Ovary (tissue), 9 donors: ENCODE measurements around the gene OR5M10. TPM values are rescaled to one million over a fixed set of nuclear protein-coding genes. Genes with fewer than 3 reads are reported as not detected.

ENCODE experiments used
- DNase-seq, 5 donors: peaks; one replicate each; pipeline ENCODE4 v3.0.0-alpha.2; 2019 to 2020
- H3K27ac ChIP-seq, 2 donors: fragments of 200-600 bp; one replicate each; pipeline versions ENCODE4 v1.5.1 to v1.8.0; 2019 to 2022
- H3K27me3 ChIP-seq: fragments of 200-600 bp; one replicate; pipeline ENCODE4 v1.8.0; 2022
- H3K36me3 ChIP-seq: fragments of 200-600 bp; sonication (generic); one replicate; pipeline ENCODE4 v1.5.1; 2019
- H3K4me1 ChIP-seq: one replicate; pipeline ENCODE4 v1.8.1; 2013; ENCODE audit warnings: mild to moderate bottlenecking, moderate library complexity; ENCODE audit not compliant: insufficient read depth
- H3K4me3 ChIP-seq: fragments of 200-600 bp; sonication (generic); one replicate; pipeline ENCODE4 v1.5.1; 2017
- H3K9me3 ChIP-seq, 2 donors: fragments of 200-600 bp in 1 of 2; sonication (generic) in 1 of 2; one replicate each; pipeline versions ENCODE4 v1.5.1 to v1.8.1; 2013 to 2019; ENCODE audit warnings: mild to moderate bottlenecking in 1 of 2, moderate library complexity in 1 of 2
- CTCF ChIP-seq, 3 donors: fragments of 450-650 bp in 2 of 3; fragments of 200-600 bp in 1 of 3; IDR thresholded peaks; one replicate each; pipeline versions ENCODE4 v1.5.1 to v1.8.0; 2016 to 2022; ENCODE audit warnings: antibody characterized with exemption in 3 of 3, mild to moderate bottlenecking in 1 of 3
- EP300 ChIP-seq: sonication (generic); formaldehyde crosslinking; IDR thresholded peaks from one replicate; pipeline ENCODE4 v1.6.1; 2017; ENCODE audit warnings: antibody characterized with exemption
- POLR2A ChIP-seq: fragments of 450-650 bp; IDR thresholded peaks from one replicate; pipeline ENCODE4 v1.6.1; 2017; ENCODE audit warnings: antibody characterized with exemption, mild to moderate bottlenecking, moderate library complexity
- WGBS, 3 donors: extraction: QIAGEN DNeasy Blood & Tissue Kit in 1 of 3; methylation state at CpG; one replicate each; pipeline versions ENCODE4 v1.1.5 to v1.1.7; 2013 to 2017; 5-methylcytosine and 5-hydroxymethylcytosine counted together
- intact Hi-C, 4 donors: fragments of 100-400 bp; cut with DNase I; formaldehyde crosslinking; loops; one replicate each; pipeline versions ENCODE4 v1.11.0 to v1.15.1; 2022 to 2023
- polyA plus RNA-seq, 2 donors: library from polyadenylated mRNA; stranded (reverse); fragments of 200-250 nt in 1 of 2; fragments of 350-450 nt in 1 of 2; fragmentation: Illumina TruSeq in 1 of 2; extraction: RNeasy Lipid Tissue Mini Kit (QIAGEN cat#74804) in 1 of 2; gene quantifications; one replicate each; pipeline ENCODE4 v1.2.3, GENCODE V29; 2013 to 2014
- total RNA-seq, 7 donors: library from RNA; depleted of rRNA in 2 of 7; stranded (reverse); fragments of >200 nt in 2 of 7; fragmentation: NEBNext Ultra II Directional in 3 of 7; extraction: Animal tissue kit (Norgen Biotek cat#: 25700) in 3 of 7; gene quantifications; one replicate each; pipeline versions ENCODE4 v1.1.0 to v1.2.4, GENCODE V29; 2016 to 2023
- donor health status: DM: no; HTN: no; CAD: no; lungs with moderate emphysema.
- donor health status: DM: no; HTN: no; CAD: no.
- donor health status: Bipolar disorder and iron deficiency.
- donor health status: DM: yes; HTN: yes; CAD: no.
- donor health status: DM: no; HTN: no; CAD: no.
- donor health status: DM: yes; HTN: yes; CAD: no.

OR5M10 gene
- total and polyA plus RNA-seq, 9 donors = not detected

GRCh38 chr11:56533054-56533740 is 44.3 kb downstream of the OR5M10 start:
- WGBS, 3 donors = 57 to 70% (median 59%) methylated on average over 3 of the region's 3 CpGs
- no peaks in the 10 kb centered on the region for H3K4me1 ChIP-seq
- H3K27ac ChIP-seq = no peak overlapping the region
- H3K4me3 ChIP-seq = no peak overlapping the region
- no peaks in the 10 kb centered on the region for H3K27me3 ChIP-seq
- TF ChIP-seq POLR2A (no peak), CTCF (IDR thresholded peaks at IDR 0.05) (no peak), EP300 (no peak)
- intact Hi-C loops = no loop called here
- DNase-seq = no peak
- H3K36me3 ChIP-seq = no peaks in the 10 kb centered on the region
- no peaks in the 10 kb centered on the region for H3K9me3 ChIP-seq

GRCh38 chr11:56531856-56532255 is 45.7 kb downstream of the OR5M10 start:
- Histone ChIP-seq H3K27me3 (no peaks in the 10 kb centered on the region), H3K27ac (no peak overlapping the region), H3K4me3 (no peak overlapping the region), H3K36me3 (no peaks in the 10 kb centered on the region), H3K4me1 (no peaks in the 10 kb centered on the region), H3K9me3 (no peaks in the 10 kb centered on the region)
- intact Hi-C loops = no loop called here
- TF ChIP-seq CTCF (IDR thresholded peaks at IDR 0.05) = no peak
- TF ChIP-seq EP300 = no peak
- no peak for TF ChIP-seq POLR2A
- WGBS, 3 donors = 72 to 79% (median 78%) methylated on average over 2 of the region's 2 CpGs
- DNase-seq = no peak

Other genes starting within 250 kb of the OR5M10 start
- not detected for gene OR8K1, start 231.7 kb downstream of the OR5M10 start, total RNA-seq
- gene OR8K1, start 231.7 kb downstream of the OR5M10 start, polyA plus RNA-seq = not detected
- gene OR8J1, start 223.4 kb downstream of the OR5M10 start, total RNA-seq = not detected
- not detected for gene OR8J1, start 223.4 kb downstream of the OR5M10 start, polyA plus RNA-seq
- not detected for gene OR8U1, start 202.1 kb downstream of the OR5M10 start, total RNA-seq
- not detected for gene OR8U1, start 202.1 kb downstream of the OR5M10 start, polyA plus RNA-seq
- gene OR5AL1, start 165.0 kb downstream of the OR5M10 start, total RNA-seq = not detected
- gene OR5AL1, start 165.0 kb downstream of the OR5M10 start, polyA plus RNA-seq = not detected
- not detected for gene OR5M3, start 104.4 kb downstream of the OR5M10 start, total RNA-seq
- not detected for gene OR5M3, start 104.4 kb downstream of the OR5M10 start, polyA plus RNA-seq
- gene OR5M8, start 86.4 kb downstream of the OR5M10 start, total RNA-seq = not detected
- not detected for gene OR5M8, start 86.4 kb downstream of the OR5M10 start, polyA plus RNA-seq
- gene OR5M11, start 34.5 kb downstream of the OR5M10 start, total RNA-seq = not detected
- gene OR5M11, start 34.5 kb downstream of the OR5M10 start, polyA plus RNA-seq = not detected
- not detected for gene OR5M1, start 37.2 kb upstream of the OR5M10 start, total RNA-seq
- gene OR5M1, start 37.2 kb upstream of the OR5M10 start, polyA plus RNA-seq = not detected
- not detected for gene OR5AP2, start 64.7 kb upstream of the OR5M10 start, total RNA-seq
- gene OR5AP2, start 64.7 kb upstream of the OR5M10 start, polyA plus RNA-seq = not detected
- gene OR5AR1, start 86.0 kb upstream of the OR5M10 start, total RNA-seq = not detected
- not detected for gene OR5AR1, start 86.0 kb upstream of the OR5M10 start, polyA plus RNA-seq
- gene OR9G1, start 121.4 kb upstream of the OR5M10 start, total RNA-seq = not detected
- gene OR9G1, start 121.4 kb upstream of the OR5M10 start, polyA plus RNA-seq = not detected
- gene OR9G4, start 171.0 kb upstream of the OR5M10 start, total RNA-seq = not detected
- gene OR9G4, start 171.0 kb upstream of the OR5M10 start, polyA plus RNA-seq = not detected